A673 (cell line): ENCODE measurements around the gene PROM1. TPM values are rescaled to one million over a fixed set of nuclear protein-coding genes. Genes with fewer than 3 reads are reported as not detected.

Source experiments
- BruUV-seq: library from RNA; stranded (reverse); fragments of 400-500 nt; replicated peaks from 2 replicates; lab custom pipeline; 2021; lab: Mats Ljungman, UMichigan
- CTCF ChIA-PET: fragments of 300-600 bp; sonication (Branson Sonifier 250); formaldehyde crosslinking; loops from one replicate; lab custom pipeline; 2022; ENCODE audit warnings: antibody characterized with exemption; lab: Charles Lee
- POLR2A ChIA-PET: fragments of 300-600 bp; sonication (Branson Sonifier 250); formaldehyde crosslinking; loops from one replicate; lab custom pipeline; 2022; ENCODE audit warnings: antibody characterized with exemption; ENCODE audit not compliant: low non-redundant PET; lab: Charles Lee
- DNase-seq: peaks from one replicate; pipeline ENCODE4 v3.0.0-alpha.2; 2015; ENCODE audit warnings: low spot score
- H3K27ac ChIP-seq: fragments of 200-600 bp; sonication (generic); 2 replicates; pipeline ENCODE4 v1.5.1; 2016; ENCODE audit warnings: mixed run types, low read depth, mild to moderate bottlenecking, mixed read lengths, antibody characterized with exemption, low read length; ENCODE audit not compliant: poor library complexity, severe bottlenecking
- H3K27me3 ChIP-seq: fragments of 200-600 bp; sonication (generic); replicated peaks from 2 replicates; pipeline ENCODE4 v1.6.1; 2017; ENCODE audit warnings: mixed run types, low read depth, mild to moderate bottlenecking, mixed read lengths, antibody characterized with exemption, low read length; ENCODE audit not compliant: insufficient read depth, poor library complexity
- H3K36me3 ChIP-seq: fragments of 200-600 bp; sonication (generic); 2 replicates; pipeline ENCODE4 v1.6.1; 2016; ENCODE audit warnings: mixed run types, mild to moderate bottlenecking, mixed read lengths, antibody characterized with exemption, low read length; ENCODE audit not compliant: insufficient read depth, poor library complexity, severe bottlenecking
- H3K4me1 ChIP-seq: fragments of 200-600 bp; sonication (generic); 2 replicates; pipeline ENCODE4 v1.6.1; 2017; ENCODE audit warnings: mixed run types, mild to moderate bottlenecking, mixed read lengths, antibody characterized with exemption, low read length; ENCODE audit not compliant: insufficient read depth, poor library complexity, severe bottlenecking
- H3K4me3 ChIP-seq: fragments of 200-600 bp; sonication (generic); 2 replicates; pipeline ENCODE4 v1.5.1; 2016; ENCODE audit warnings: low read depth, mixed run types, mild to moderate bottlenecking, mixed read lengths, low read length; ENCODE audit not compliant: poor library complexity, severe bottlenecking
- H3K9me3 ChIP-seq: fragments of 200-600 bp; sonication (generic); 2 replicates; pipeline ENCODE4 v1.6.1; 2016; ENCODE audit warnings: mixed run types, low read depth, mild to moderate bottlenecking, mixed read lengths, antibody characterized with exemption, low read length; ENCODE audit not compliant: poor library complexity, severe bottlenecking
- CTCF ChIP-seq: fragments of 300-800, 200-600 bp; sonication (generic); conservative IDR thresholded peaks from 2 replicates; pipeline ENCODE4 v1.5.1; 2017; ENCODE audit warnings: low read depth, mild to moderate bottlenecking, antibody characterized with exemption, low read length, moderate library complexity, mixed read lengths
- EZH2 ChIP-seq: fragments of 200-600 bp; sonication (generic); IDR thresholded peaks from 2 replicates; pipeline ENCODE4 v1.6.1; 2017; ENCODE audit warnings: borderline replicate concordance, low read depth, mild to moderate bottlenecking, mixed read lengths, antibody characterized with exemption, low read length; ENCODE audit not compliant: poor library complexity, severe bottlenecking
- intact Hi-C: fragments of 100-400 bp; cut with micrococcal nuclease; formaldehyde crosslinking; loops from one replicate; pipeline ENCODE4 v1.10.0; 2022; ENCODE audit not compliant: unreplicated experiment
- total RNA-seq: library from RNA; stranded (reverse); gene quantifications from 2 replicates; pipeline ENCODE4 v1.2.3, GENCODE V29; 2021

PROM1 gene
- total RNA-seq, 1 experiment from 2014 or later, result 13.9 TPM

DNA sequence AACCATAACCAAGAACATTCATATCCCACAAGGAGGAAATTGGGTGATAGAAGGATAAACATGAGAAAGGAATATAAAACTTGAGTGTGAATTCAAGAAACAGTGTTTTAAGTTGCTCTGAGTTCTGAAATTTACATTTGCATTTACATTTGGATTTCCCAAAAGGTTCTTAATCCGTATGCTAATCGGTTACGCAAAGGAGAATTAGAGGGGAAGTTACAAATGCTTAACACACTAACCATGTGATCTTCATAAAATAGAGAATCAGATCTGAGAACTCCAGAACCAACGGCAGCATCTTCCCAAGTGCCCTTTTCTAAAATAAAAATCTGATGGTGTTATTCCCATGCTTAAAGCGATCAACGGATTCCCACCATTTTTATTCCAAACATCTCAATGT lies 48.0 kb downstream of the PROM1 start:
- no peak for DNase-seq
- Histone ChIP-seq H3K36me3 (no peaks in the 10 kb centered on the region), H3K4me1 (peaks cover 60% of the 10 kb centered on the region), H3K9me3 (no peaks in the 10 kb centered on the region), H3K27me3 (no peaks in the 10 kb centered on the region), H3K27ac (peak overlapping the region; percentile 13), H3K4me3 (no peak overlapping the region)
- intact Hi-C loops, result no loop called here
- TF ChIP-seq CTCF (no peak), EZH2 (no peak)
- POLR2A ChIA-PET, result no interaction called here
- no TSS peak for BruUV-seq
- CTCF ChIA-PET, result no interaction called here

- Histone ChIP-seq H3K27me3 (no peaks in the 10 kb centered on the region), H3K9me3 (no peaks in the 10 kb centered on the region), H3K4me3 (no peak overlapping the region), H3K36me3 (no peaks in the 10 kb centered on the region), H3K4me1 (peaks cover 76% of the 10 kb centered on the region), H3K27ac (peak overlapping the region; percentile 78)
- ChIA-PET CTCF (no interaction called here), POLR2A (no interaction called here)
- no TSS peak for BruUV-seq
- DNase-seq, result peak; percentile 35
- TF ChIP-seq EZH2 (no peak), CTCF (no peak)
- intact Hi-C loops, result no loop called here
Measured at GRCh38 chr4:16034010-16034748, 49.6 kb downstream of the PROM1 start.

DNA sequence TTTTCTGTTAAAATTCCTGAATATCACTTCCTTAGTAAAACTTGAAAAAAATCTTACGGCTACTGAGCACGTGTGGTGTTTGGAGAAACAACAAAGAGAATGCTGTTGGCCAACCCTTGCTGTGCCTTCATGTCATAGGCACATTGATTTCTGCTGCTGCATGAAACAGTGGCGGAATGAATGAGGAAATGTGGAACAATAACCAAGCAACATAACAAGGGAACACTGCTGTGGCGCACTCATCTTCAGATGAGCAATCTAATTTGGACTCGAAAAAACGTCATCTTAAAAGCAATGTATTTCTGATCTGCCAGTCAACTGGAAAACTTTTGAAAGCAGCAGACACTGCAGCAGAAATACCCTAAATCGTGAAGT lies 51.4 kb downstream of the PROM1 start:
- ChIA-PET CTCF (interaction anchor here (0.5 to 0.9 kb wide), 2 partner anchors 164 to 167 kb away, joined by 3 to 4 read pairs; no protein-coding TSS in a partner anchor), POLR2A (interaction anchor here (0.7 kb wide), 1 partner anchor 205 kb away, joined by 4 read pairs; no protein-coding TSS in a partner anchor)
- Histone ChIP-seq H3K36me3 (no peaks in the 10 kb centered on the region), H3K4me3 (no peak overlapping the region), H3K27me3 (no peaks in the 10 kb centered on the region), H3K9me3 (no peaks in the 10 kb centered on the region), H3K4me1 (peaks cover 87% of the 10 kb centered on the region), H3K27ac (peak overlapping the region; percentile 78)
- no peak for TF ChIP-seq EZH2
- no peak for TF ChIP-seq CTCF
- DNase-seq, result peak; percentile 77
- intact Hi-C loops, result loop anchor here (2.0 kb wide), 1 partner anchor 50 kb away; no protein-coding TSS in a partner anchor
- BruUV-seq, result no TSS peak
